ELR (cell line): ENCODE data around the gene ADTRP.
"Not testable (repeated sequence)": the region's sequence is repeated elsewhere in the genome, so short reads cannot be mapped to it uniquely, and the experiment has no call there.

Experiments
- DNase-seq: peaks from one replicate; pipeline ENCODE4 v3.0.0-alpha.2; 2015; ENCODE audit warnings: low read depth

The ADTRP gene

GRCh38 chr6:11803591-11803971, 25.0 kb upstream of the ADTRP start:
- DNase-seq: no peak

- no peak for DNase-seq
Observed at GRCh38 chr6:11802886-11803590, 24.4 kb upstream of the ADTRP start.

- DNase-seq: not testable (repeated sequence)
Observed at GRCh38 chr6:11800531-11800930, 21.9 kb upstream of the ADTRP start.

GRCh38 chr6:11798538-11798937, 19.9 kb upstream of the ADTRP start:
- DNase-seq: no peak

DNA sequence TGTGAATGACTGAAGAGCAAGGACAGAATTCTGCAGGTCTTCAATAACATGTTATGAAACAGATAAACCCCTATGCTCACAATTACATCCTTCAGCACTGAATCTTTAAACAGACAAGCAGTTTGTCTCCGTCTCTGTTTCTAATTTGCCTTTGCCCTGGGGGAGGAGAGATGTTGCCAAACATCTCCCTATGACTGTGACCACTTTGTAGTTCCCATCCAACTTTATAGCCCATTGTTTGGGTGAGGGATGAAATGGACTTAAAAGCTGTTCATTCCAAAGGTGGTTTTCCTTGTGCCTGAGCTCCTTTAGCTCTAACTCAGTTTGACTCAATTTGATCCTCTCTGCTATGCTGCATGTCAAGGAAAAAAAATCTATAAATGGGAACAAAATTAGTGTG, 19.5 kb upstream of the ADTRP start:
- DNase-seq: no peak

- DNase-seq: no peak
Observed at GRCh38 chr6:11796829-11797228, 18.2 kb upstream of the ADTRP start.

DNA sequence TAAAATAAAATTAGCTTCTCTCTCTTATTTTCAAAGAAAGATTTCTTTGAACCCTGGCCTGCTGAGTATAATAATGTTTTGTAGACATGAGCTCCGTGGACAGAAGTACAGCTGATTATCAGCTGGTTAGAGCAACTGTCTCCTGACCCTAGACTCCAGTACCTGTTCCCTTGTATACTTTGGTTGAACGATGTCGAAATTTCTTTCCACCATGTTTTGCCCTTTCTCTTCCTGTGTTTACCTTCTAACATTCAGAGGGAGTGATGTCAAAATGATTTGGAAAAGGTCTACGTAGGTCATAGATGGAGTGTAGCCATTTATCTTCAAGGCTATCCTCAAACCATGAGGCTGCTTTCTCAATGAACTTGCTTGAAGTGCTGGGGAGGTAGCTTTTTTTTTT, 16.8 kb upstream of the ADTRP start:
- DNase-seq: no peak

- no peak for DNase-seq
Observed at GRCh38 chr6:11793277-11793676, 14.7 kb upstream of the ADTRP start.

- DNase-seq: peak; percentile 28
Observed at GRCh38 chr6:11791354-11792107, 12.9 kb upstream of the ADTRP start.

GRCh38 chr6:11789744-11790143, 11.1 kb upstream of the ADTRP start:
- DNase-seq: no peak

DNA sequence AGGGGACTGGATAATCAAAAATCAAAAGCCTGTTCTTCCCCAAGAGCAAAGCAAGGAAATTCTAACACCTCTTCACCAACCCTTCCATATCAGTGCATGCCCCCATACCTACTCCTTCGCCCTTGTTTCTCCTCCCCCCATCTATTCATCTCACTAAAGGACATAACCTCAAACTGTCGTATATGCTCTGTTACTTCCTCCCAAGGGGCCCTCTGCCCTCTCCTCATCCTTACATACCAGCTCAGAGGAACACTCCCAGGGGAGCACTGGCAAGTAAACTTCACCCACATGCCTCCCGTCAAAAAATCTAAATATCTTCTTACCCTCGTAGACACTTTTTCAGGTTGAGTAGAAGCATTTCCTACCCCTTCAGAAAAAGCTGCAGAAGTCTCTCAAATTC, 9.4 kb upstream of the ADTRP start:
- DNase-seq: no peak

DNA sequence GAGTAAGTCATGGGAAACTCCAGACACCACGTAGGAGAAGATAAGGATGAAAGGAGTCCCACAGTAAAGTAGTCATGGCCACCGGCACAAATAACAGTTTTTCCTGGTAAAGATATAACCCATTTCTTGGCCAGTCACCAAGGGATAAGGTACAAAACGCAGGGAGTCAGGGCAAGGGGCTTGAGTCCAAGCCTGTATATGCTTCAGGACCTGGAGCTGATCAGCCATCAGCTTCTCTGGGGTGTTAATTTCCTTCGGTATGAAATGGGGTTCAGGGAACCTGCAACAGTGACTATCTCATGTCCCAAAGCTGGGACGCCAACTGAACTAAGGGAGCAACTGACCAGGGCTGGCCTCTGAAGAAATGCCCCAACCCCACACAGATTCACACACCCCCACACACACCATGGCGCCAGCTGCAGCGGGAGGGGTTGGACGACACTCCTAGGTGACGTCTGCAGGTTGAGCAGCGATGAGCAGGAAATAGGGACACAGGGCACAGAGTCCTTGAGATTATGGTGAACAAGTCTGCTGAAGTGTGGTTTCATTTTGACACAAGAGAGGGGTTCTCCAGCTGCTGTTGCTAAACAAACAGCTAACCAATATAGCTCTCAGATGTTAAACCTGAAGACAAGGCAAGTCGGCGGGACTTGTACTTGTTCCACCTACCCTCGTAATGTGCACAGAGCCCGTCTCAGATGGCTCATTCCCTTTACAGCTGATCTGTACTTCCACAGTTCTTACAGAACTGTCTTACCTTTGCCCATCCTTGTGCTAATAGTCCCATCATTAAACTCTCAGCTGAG, 7.4 kb upstream of the ADTRP start:
- no peak for DNase-seq

- no peak for DNase-seq
Observed at GRCh38 chr6:11785415-11785773, 6.8 kb upstream of the ADTRP start.

- no peak for DNase-seq
Observed at GRCh38 chr6:11784341-11784740, 5.7 kb upstream of the ADTRP start.

DNA sequence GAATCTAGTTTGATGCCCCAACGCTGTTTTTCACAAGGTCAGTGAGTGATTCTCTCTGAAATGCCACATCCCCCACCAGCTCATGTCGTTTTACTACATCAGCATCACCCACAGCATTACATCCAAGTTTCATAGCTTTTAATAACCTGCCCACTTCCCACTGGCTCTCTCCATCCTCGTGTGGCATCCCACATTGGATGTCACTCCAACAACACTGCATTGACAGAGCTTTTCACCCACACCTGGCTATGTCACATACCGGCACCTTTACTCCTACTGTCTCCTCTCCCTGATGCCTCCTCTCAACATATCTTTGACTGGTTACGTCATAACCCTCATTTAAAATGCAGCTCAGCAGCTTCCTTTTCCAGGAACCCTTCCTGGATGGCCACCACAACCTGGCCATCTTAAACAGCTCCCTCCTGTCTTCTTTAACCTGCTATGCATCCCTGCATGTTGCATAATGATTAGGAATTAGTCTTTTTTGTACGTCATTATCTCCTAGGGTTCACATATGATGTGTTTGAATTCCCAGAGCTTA, 5.0 kb upstream of the ADTRP start:
- no peak for DNase-seq

- DNase-seq: no peak
Observed at GRCh38 chr6:11782524-11782923, 3.9 kb upstream of the ADTRP start.

DNA sequence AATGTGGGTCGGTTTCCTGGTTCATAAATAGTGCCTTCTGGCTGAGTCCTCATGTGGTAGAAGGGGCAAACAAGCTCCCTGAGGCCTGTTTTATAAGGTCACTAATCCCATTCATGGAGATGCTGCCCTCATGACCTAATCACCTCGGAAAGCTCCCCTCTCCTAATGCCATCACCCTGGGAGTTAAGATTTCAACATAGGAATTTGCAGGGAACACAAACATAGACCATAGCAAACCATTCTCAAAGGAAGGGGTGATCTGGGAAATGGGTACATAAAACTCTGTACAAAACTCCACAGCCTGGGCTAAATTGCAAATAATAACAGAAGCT, 1.5 kb upstream of the ADTRP start:
- no peak for DNase-seq

DNA sequence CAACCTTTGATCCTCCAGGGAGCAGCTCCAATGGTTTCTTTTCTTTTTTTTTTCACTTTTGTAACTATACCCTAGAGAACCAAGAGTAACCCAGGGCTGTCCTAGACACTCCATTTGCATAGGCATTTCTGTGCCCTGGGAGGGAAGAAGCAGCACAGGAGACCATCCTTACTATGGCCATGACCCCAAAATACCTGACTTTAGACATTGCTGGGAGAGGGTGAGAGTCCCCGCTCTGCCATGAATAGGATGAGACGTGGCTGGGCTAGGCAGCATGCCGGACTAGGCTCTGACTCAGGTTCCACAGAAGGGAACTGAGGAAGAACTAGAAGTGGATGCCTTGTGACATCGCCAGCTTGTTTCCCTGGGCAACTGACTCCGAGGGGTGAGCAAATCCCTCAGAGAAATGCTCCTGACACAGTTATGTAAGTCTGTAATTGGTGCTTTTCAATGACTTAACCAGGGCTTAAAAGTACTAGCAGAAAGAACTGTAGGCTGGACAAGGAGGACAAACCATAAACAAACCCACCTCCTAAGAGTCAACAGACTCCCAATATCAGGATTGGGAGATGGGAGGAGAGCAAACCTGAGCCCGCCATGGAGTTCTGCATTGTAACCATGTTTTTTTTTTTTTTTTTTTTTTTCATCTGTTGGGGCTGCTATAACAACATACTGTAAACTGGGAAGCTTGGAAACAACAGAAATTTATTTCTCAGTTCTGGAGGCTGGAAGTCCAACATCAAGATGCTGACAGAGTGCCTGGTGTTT, 910 bp upstream of the ADTRP start:
- DNase-seq: no peak

GRCh38 chr6:11778036-11778435, 567 bp downstream of the ADTRP start:
- no peak for DNase-seq

DNA sequence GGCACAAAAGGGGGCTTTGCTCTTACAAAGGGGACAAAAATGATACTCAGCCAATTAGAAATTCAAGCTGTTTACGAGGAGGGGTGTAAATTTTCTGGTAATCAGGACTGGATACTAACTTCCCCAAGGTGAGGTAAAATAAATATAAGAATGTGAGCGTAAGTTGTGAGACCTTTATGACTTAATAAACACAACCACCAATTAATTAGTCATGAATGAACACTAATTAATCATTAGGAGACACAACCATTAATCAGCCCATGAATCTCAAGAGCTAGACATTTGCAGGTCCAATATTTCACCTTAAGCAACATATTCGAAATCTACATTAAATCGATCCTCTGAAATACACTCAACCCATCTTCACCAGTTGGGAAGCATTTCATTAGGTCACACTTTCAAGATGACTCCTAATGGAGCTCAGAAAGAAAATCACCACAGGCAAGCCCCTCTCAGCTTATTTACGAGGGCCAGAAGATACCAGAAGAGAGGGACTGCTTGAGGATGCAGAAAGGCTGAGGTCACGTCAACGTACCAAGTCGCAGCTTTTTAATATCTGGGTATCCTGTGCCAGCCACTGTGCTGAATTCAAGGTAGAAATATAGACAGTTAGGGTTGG, 2.7 kb downstream of the ADTRP start:
- DNase-seq: no peak

- DNase-seq: no peak
Observed at GRCh38 chr6:11774426-11774825, 4.2 kb downstream of the ADTRP start.

- no peak for DNase-seq
Observed at GRCh38 chr6:11773581-11773980, 5.0 kb downstream of the ADTRP start.
